ENCODE measurements around the gene FKBP1A.

GRCh38 chr20:1337441-1337840, 55.4 kb downstream of the FKBP1A start:
- TF ChIP-seq CTCF (IDR thresholded peaks at IDR 0.05) (no peak), POLR2A (IDR thresholded peaks at IDR 0.05) (no peak), POLR2AphosphoS5 (IDR thresholded peaks at IDR 0.05; ENCODE audit: insufficient read depth in 1 of 2, low read depth in 1 of 2) (no peak)
